GM18505 (cell line): ENCODE results near the gene TOP3B.

Experiments
- ATAC-seq: cut with Tn5 transposase; IDR thresholded peaks from one replicate; pipeline ENCODE4 v1.9.1; 2021; ENCODE audit not compliant: unreplicated experiment
- POLR2A ChIP-seq: IDR thresholded peaks from 4 replicates; pipeline ENCODE4 v1.6.1; 2011; ENCODE audit warnings: borderline replicate concordance; ENCODE audit not compliant: insufficient read depth, insufficient read length; ENCODE audit errors: extremely low read depth

Gene TOP3B

GRCh38 chr22:21998595-21999247 is 16.1 kb upstream of the TOP3B start:
- TF ChIP-seq POLR2A, result no peak
- no peak for ATAC-seq

GRCh38 chr22:21996175-21996720 is 13.7 kb upstream of the TOP3B start:
- ATAC-seq, result no peak
- no peak for TF ChIP-seq POLR2A

- ATAC-seq, result no peak
- no peak for TF ChIP-seq POLR2A
These were observed 13.1 kb upstream of the TOP3B start for GRCh38 chr22:21995660-21996059.

- no peak for ATAC-seq
- TF ChIP-seq POLR2A, result no peak
These were observed 12.4 kb upstream of the TOP3B start for GRCh38 chr22:21994881-21995444.

- no peak for ATAC-seq
These were observed 10.1 kb upstream of the TOP3B start for GRCh38 chr22:21992593-21993237.

GRCh38 chr22:21991774-21992173 is 9.2 kb upstream of the TOP3B start:
- no peak for ATAC-seq
- no peak for TF ChIP-seq POLR2A

More at GRCh38 chr22:21992593-21993237, 10.1 kb upstream of the TOP3B start:
- TF ChIP-seq POLR2A, result no peak

GRCh38 chr22:21991304-21991596 is 8.7 kb upstream of the TOP3B start:
- TF ChIP-seq POLR2A, result no peak
- ATAC-seq, result no peak

- no peak for ATAC-seq
- TF ChIP-seq POLR2A, result no peak
These were observed 8.1 kb upstream of the TOP3B start for GRCh38 chr22:21990445-21991303.

- TF ChIP-seq POLR2A, result no peak
- ATAC-seq, result no peak
These were observed 6.5 kb upstream of the TOP3B start for GRCh38 chr22:21989049-21989448.

GRCh38 chr22:21985214-21985613 is 2.6 kb upstream of the TOP3B start:
- TF ChIP-seq POLR2A, result no peak
- no peak for ATAC-seq

- no peak for TF ChIP-seq POLR2A
- no peak for ATAC-seq
These were observed 2.2 kb upstream of the TOP3B start for GRCh38 chr22:21984793-21985192.

GRCh38 chr22:21981874-21982273 is 713 bp downstream of the TOP3B start:
- ATAC-seq, result no peak
- TF ChIP-seq POLR2A, result no peak

GRCh38 chr22:21980547-21980946 is 2.0 kb downstream of the TOP3B start:
- TF ChIP-seq POLR2A, result no peak
- no peak for ATAC-seq
